Smooth muscle cell (in vitro differentiated cells): ENCODE results near the gene CHD9. TPM values are rescaled to one million over a fixed set of nuclear protein-coding genes. Genes with fewer than 3 reads are reported as not detected.

Source experiments
- DNase-seq: peaks from one replicate; lab custom pipeline; 2025; ENCODE audit not compliant: unreplicated experiment; lab: John Stamatoyannopoulos, UW
- H2AFZ ChIP-seq: fragments of 200-600 bp; sonication (generic); 2 replicates; pipeline ENCODE4 v1.6.0; 2016; ENCODE audit warnings: antibody characterized with exemption, low read depth, mild to moderate bottlenecking
- H3F3A ChIP-seq: fragments of 200-600 bp; sonication (generic); 2 replicates; pipeline ENCODE4 v1.6.0; 2017; ENCODE audit warnings: antibody characterized with exemption, low read depth
- H3K27ac ChIP-seq: fragments of 200-600 bp; sonication (generic); 2 replicates; pipeline ENCODE4 v1.5.1; 2016; ENCODE audit warnings: low read depth, mild to moderate bottlenecking
- H3K27me3 ChIP-seq: fragments of 200-600 bp; sonication (generic); 2 replicates; pipeline ENCODE4 v1.6.1; 2016; ENCODE audit warnings: low read depth, mild to moderate bottlenecking
- H3K36me3 ChIP-seq: fragments of 200-600 bp; sonication (generic); 2 replicates; pipeline ENCODE4 v1.5.1; 2016; ENCODE audit warnings: low read depth
- H3K4me1 ChIP-seq: fragments of 200-600 bp; sonication (generic); 2 replicates; pipeline ENCODE4 v1.5.1; 2016; ENCODE audit warnings: low read depth
- H3K4me2 ChIP-seq: fragments of 200-600 bp; sonication (generic); 2 replicates; pipeline ENCODE4 v1.6.0; 2016; ENCODE audit warnings: mild to moderate bottlenecking
- H3K4me3 ChIP-seq: fragments of 200-600 bp; sonication (generic); 2 replicates; pipeline ENCODE4 v1.5.1; 2016; ENCODE audit warnings: mild to moderate bottlenecking
- H3K79me2 ChIP-seq: fragments of 200-600 bp; sonication (generic); 2 replicates; pipeline ENCODE4 v1.6.0; 2016; ENCODE audit warnings: low read depth, mild to moderate bottlenecking
- H3K9ac ChIP-seq: fragments of 200-600 bp; sonication (generic); 2 replicates; pipeline ENCODE4 v1.6.0; 2016; ENCODE audit warnings: low read depth
- H3K9me3 ChIP-seq: fragments of 200-600 bp; sonication (generic); replicated peaks from 2 replicates; pipeline ENCODE4 v1.5.1; 2016; ENCODE audit warnings: low read depth
- H4K20me1 ChIP-seq: fragments of 200-600 bp; sonication (generic); 2 replicates; pipeline ENCODE4 v1.6.0; 2016; ENCODE audit warnings: low read depth
- WGBS: methylation state at CpG from one replicate; pipeline ENCODE4 v1.1.7; 2016; ENCODE audit warnings: low lambda C conversion rate; 5-methylcytosine and 5-hydroxymethylcytosine counted together
- polyA plus RNA-seq: library from polyadenylated mRNA; unstranded; fragments of >200 nt; fragmentation: Nextera tagmentation; extraction: Ambion mirVana; gene quantifications from 2 replicates; pipeline ENCODE4 v1.2.1, GENCODE V29; 2016
- total RNA-seq: library from RNA; depleted of rRNA; stranded (reverse); fragments of >200 nt; gene quantifications from 2 replicates; pipeline ENCODE4 v1.2.3, GENCODE V29; 2014
- TF ChIP-seq, protein P1 (sequence below): fragments of 200-600 bp; sonication (generic); IDR thresholded peaks from 2 replicates; pipeline ENCODE4 v1.5.1; 2017; ENCODE audit warnings: borderline replicate concordance, mild to moderate bottlenecking, antibody characterized with exemption; ENCODE audit not compliant: insufficient read depth, poor library complexity, severe bottlenecking

Gene CHD9
- total and polyA plus RNA-seq, 2 experiments from 2014 or later: 43.7 to 117 TPM

DNA sequence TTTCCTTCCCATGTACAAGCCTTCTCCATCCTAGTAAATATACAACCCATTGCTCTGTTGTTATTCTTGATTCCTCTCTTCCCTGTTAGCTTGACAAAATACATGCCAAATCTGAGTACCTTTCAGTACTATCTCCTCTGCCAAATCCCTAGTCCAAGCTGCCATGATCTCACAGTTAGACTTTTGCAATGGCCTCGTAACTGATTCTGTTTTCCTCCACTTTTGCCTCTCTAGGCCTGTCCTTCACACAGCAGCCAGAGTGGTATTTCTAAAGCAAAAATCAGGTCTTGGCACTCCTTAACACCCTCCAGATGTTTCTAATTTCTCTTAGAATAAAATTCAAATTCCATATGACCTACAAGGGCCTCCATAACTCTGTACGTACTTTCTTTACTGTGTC, 226.5 kb downstream of the CHD9 start:
- H3F3A ChIP-seq: no peaks in the 10 kb centered on the region
- H3K4me1 ChIP-seq: no peaks in the 10 kb centered on the region
- H3K79me2 ChIP-seq: no peaks in the 10 kb centered on the region
- 90% methylated on average over 2 of the region's 2 CpGs for WGBS
- H3K27ac ChIP-seq: no peak overlapping the region
- DNase-seq: no peak
- TF ChIP-seq, protein P1, sequence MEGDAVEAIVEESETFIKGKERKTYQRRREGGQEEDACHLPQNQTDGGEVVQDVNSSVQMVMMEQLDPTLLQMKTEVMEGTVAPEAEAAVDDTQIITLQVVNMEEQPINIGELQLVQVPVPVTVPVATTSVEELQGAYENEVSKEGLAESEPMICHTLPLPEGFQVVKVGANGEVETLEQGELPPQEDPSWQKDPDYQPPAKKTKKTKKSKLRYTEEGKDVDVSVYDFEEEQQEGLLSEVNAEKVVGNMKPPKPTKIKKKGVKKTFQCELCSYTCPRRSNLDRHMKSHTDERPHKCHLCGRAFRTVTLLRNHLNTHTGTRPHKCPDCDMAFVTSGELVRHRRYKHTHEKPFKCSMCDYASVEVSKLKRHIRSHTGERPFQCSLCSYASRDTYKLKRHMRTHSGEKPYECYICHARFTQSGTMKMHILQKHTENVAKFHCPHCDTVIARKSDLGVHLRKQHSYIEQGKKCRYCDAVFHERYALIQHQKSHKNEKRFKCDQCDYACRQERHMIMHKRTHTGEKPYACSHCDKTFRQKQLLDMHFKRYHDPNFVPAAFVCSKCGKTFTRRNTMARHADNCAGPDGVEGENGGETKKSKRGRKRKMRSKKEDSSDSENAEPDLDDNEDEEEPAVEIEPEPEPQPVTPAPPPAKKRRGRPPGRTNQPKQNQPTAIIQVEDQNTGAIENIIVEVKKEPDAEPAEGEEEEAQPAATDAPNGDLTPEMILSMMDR: no peak
- no peak overlapping the region for H3K4me3 ChIP-seq
- no peaks in the 10 kb centered on the region for H3K27me3 ChIP-seq
- no peak overlapping the region for H3K9ac ChIP-seq
- no peaks in the 10 kb centered on the region for H4K20me1 ChIP-seq
- H3K4me2 ChIP-seq: no peak overlapping the region
- H2AFZ ChIP-seq: no peak overlapping the region
- peaks cover 24% of the 10 kb centered on the region for H3K36me3 ChIP-seq
- no peaks in the 10 kb centered on the region for H3K9me3 ChIP-seq

DNA sequence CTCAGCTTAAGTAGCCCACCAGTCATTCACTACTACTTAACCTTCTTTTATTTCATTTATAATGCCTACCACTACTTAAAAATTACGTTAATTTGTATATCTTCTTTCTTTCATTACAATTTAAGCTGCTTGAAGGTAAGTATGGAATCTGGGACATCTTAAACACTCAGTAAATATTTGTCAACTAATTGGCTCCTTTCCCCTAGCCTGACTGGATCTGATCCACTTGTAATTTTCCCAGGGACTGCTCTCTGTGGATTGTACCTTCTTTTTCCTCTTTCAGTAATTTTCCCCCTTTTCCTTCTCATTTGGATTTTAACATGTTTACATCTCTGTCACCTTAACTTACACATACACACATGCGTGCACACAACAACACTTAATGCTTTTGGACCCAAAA, 227.1 kb downstream of the CHD9 start:
- no peaks in the 10 kb centered on the region for H3K27me3 ChIP-seq
- H3K9ac ChIP-seq: no peak overlapping the region
- H3F3A ChIP-seq: no peaks in the 10 kb centered on the region
- H3K4me1 ChIP-seq: no peaks in the 10 kb centered on the region
- no peaks in the 10 kb centered on the region for H4K20me1 ChIP-seq
- no peak for DNase-seq
- H2AFZ ChIP-seq: no peak overlapping the region
- H3K4me2 ChIP-seq: no peak overlapping the region
- TF ChIP-seq, protein P1: no peak
- H3K27ac ChIP-seq: no peak overlapping the region
- 91% methylated on average over 2 of the region's 2 CpGs for WGBS
- H3K36me3 ChIP-seq: peaks cover 23% of the 10 kb centered on the region
- H3K4me3 ChIP-seq: no peak overlapping the region
- no peaks in the 10 kb centered on the region for H3K79me2 ChIP-seq
- no peaks in the 10 kb centered on the region for H3K9me3 ChIP-seq

DNA sequence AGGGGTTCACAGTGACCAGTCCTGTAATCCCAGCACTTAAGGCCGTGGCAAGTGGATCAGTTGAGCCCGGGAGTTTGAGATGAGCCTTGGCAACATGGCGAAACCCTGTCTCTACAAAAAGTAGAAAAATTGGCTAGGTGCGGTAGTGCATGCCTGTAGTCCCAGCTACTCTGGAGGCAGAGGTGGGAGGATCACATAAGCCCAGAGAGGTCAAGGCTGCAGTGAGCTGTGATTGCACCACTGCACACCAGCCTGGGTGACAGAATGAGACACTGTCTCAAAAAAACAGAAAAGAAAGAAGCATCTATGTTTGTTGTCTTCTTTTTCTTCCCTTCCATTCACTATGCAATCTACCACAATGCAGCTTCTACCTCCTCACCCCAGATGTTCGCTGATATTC, 227.5 kb downstream of the CHD9 start:
- no peak overlapping the region for H3K4me3 ChIP-seq
- no peaks in the 10 kb centered on the region for H3K4me1 ChIP-seq
- TF ChIP-seq, protein P1: no peak
- H4K20me1 ChIP-seq: no peaks in the 10 kb centered on the region
- DNase-seq: no peak
- H3K9ac ChIP-seq: no peak overlapping the region
- H3K27ac ChIP-seq: no peak overlapping the region
- no peaks in the 10 kb centered on the region for H3F3A ChIP-seq
- 96% methylated on average over 5 of the region's 5 CpGs for WGBS
- H3K27me3 ChIP-seq: no peaks in the 10 kb centered on the region
- peaks cover 23% of the 10 kb centered on the region for H3K36me3 ChIP-seq
- no peak overlapping the region for H2AFZ ChIP-seq
- no peak overlapping the region for H3K4me2 ChIP-seq
- H3K79me2 ChIP-seq: no peaks in the 10 kb centered on the region
- H3K9me3 ChIP-seq: no peaks in the 10 kb centered on the region

DNA sequence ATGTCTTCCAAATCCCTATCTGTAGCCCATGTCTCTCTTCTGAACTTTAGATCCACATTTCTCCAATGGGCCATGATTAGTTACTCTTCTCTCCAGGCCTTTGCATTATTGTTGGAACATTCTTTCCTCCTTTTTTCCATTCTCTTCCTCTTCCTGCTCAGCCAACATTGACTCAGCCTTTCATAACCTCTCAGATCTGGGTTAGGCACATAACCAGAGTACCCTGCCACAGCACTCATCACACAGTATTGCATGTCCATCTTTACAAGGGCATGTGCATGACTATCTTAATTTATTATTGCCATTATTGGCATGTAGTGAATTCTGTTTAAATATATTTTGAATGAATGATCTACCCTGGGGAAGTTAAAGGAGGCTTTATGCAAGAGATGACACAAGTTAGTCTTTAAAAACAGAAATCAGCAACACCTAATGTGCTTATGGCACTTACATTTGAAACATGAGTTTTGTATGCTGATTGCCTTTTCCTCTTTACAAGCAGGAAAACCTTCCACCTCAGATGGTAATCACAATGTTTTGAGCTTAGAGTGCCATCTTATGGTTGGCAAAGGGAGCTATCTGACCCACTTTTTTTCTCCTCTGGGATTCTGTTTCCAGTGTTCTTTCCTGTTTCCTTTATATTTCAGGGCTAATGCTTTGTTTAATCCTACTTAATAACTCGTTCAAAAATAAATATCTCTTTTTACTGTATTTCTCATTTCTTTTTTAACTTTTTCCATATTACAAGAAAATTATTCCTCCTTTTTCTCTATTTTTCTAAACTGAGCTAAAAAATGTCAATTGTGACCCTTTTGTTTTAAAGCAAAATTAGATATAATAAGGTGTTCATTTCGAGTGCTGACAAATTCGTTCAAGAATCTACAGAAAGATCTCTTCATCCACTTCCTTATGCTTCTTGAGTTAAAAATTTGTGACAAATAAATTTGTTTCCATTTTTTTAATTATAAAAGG, 228.5 kb downstream of the CHD9 start:
- Histone ChIP-seq H4K20me1 (no peaks in the 10 kb centered on the region), H3K4me3 (no peak overlapping the region), H3K27me3 (no peaks in the 10 kb centered on the region), H3F3A (no peaks in the 10 kb centered on the region), H3K4me1 (no peaks in the 10 kb centered on the region), H3K4me2 (no peak overlapping the region), H3K27ac (no peak overlapping the region), H3K9me3 (no peaks in the 10 kb centered on the region), H3K79me2 (no peaks in the 10 kb centered on the region), H2AFZ (no peak overlapping the region), H3K9ac (no peak overlapping the region), H3K36me3 (peaks cover 24% of the 10 kb centered on the region)
- DNase-seq: no peak
- TF ChIP-seq, protein P1: peak; percentile 33
- WGBS: 60% methylated on average over 3 of the region's 3 CpGs
